H4 (cell line): ENCODE measurements around the gene KIAA0930. TPM values are rescaled to one million over a fixed set of nuclear protein-coding genes. Genes with fewer than 3 reads are reported as not detected.

Experiments
- DNase-seq: peaks from one replicate; pipeline ENCODE4 v3.0.0-alpha.2; 2015; ENCODE audit warnings: low spot score
- total RNA-seq: library from RNA; depleted of rRNA; stranded (reverse); fragments of >200 nt; shearing (Covaris generic); gene quantifications from 2 replicates; pipeline ENCODE4 v1.2.3, GENCODE V29; 2014

KIAA0930 gene
- total RNA-seq, 1 experiment from 2014 or later = 76.7 TPM

GRCh38 chr22:45237065-45237990 is 3.4 kb downstream of the KIAA0930 start:
- DNase-seq = no peak

GRCh38 chr22:45235851-45236342 is 4.8 kb downstream of the KIAA0930 start:
- DNase-seq = no peak

DNA sequence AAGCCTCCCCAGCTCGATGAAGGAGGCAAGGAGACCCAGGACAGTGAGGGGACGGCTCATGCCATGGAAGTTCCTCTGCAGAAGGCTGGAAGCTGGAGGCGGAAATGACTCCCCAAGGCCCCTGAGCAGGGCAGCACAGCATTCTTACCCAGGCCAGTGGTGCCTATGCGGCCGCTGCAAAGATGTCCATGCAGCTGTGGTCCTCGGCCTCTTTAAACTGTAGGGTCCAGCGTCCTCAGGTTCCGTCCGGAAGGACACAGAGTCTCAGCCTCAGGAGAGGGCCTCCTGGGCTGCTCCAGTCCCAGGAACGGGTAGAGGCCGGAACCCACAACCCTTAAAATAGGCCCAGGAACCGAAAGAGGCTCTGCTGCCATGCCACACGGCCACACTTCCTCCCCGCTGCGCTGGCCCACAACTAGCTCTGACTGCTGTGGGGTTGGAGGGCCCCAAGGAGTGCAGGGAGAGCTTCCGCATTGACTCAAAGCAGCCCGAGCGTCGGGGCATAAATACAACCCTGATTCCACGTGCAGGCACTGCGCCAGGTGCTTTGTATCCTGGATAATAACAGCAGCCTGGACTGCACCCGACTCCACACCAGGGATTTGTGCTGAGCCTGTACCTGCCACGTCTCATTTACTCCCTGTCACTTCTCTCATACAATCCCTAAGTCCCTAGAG is 5.5 kb downstream of the KIAA0930 start:
- DNase-seq = no peak

DNA sequence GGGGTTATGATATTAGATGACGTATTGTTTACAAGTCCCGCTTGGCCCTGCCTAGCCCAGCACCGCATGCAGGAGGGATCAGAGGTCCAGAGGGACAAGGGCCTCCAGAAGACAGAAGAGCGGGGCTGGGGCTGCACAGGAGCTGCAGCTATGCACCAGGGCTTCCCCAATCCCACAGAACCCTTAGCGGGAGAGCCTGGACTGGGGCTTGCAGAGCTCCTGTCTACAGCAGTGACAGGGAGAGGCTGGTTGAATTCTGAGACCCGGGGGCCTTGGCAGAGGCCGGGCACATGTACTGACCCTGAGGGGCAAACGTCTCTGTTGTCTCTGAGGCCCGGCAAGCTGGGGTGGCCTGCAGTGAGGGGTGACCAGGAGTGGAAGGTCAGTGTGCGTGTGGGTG is 6.9 kb downstream of the KIAA0930 start:
- no peak for DNase-seq

- no peak for DNase-seq
Measured at GRCh38 chr22:45233386-45233785, 7.3 kb downstream of the KIAA0930 start.

- DNase-seq = no peak
Measured at GRCh38 chr22:45231293-45231692, 9.4 kb downstream of the KIAA0930 start.

DNA sequence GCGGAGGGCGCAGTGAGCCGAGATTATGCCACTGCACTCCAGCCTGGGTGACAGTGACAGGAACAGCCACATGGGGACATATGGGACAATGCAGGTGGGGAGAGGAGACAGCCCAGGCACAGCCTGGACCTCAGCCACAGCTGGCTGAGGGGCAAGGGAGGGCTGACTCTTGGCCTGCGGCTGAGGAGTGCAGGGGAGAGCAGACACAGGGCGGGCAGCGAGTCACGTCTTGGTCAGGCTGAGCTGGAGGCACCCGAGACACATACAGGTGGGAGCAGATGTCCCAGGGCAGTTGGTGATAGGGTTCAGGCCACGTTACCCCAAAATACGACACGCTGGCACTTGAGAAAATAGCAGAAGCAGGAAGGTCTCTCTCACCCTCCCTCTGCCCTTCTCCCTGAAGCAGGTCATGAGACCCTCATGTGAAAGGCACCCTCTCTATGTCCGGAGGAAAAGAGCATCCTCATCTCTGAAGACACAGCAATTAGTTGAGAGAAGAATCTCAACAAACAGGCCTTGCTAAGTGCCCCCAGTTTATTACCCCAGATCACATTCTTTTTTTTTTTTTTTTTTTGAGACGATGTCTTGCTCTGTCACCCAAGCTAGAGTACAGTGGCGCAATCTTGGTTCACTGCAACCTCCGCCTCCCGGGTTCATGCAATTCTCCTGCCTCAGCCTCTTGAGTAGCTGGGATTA is 10.5 kb downstream of the KIAA0930 start:
- DNase-seq = no peak

- no peak for DNase-seq
Measured at GRCh38 chr22:45229181-45229580, 11.5 kb downstream of the KIAA0930 start.

DNA sequence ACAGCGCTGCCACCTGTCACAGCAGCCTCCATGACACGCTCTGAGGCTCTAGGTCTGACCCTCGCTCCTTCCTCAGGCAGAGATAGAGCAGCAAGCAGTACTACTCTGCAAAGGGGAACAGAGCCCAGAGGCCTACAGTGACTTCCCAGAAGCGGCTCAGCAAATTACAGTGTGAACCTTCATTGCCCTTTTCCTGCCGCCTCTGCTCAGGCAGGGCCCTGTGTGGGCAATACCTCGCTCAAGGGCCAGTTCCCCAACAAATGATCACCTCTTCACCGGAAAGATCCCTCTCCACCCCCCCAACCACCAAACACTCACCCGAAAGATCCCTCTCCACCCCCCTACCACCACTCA is 12.3 kb downstream of the KIAA0930 start:
- no peak for DNase-seq

DNA sequence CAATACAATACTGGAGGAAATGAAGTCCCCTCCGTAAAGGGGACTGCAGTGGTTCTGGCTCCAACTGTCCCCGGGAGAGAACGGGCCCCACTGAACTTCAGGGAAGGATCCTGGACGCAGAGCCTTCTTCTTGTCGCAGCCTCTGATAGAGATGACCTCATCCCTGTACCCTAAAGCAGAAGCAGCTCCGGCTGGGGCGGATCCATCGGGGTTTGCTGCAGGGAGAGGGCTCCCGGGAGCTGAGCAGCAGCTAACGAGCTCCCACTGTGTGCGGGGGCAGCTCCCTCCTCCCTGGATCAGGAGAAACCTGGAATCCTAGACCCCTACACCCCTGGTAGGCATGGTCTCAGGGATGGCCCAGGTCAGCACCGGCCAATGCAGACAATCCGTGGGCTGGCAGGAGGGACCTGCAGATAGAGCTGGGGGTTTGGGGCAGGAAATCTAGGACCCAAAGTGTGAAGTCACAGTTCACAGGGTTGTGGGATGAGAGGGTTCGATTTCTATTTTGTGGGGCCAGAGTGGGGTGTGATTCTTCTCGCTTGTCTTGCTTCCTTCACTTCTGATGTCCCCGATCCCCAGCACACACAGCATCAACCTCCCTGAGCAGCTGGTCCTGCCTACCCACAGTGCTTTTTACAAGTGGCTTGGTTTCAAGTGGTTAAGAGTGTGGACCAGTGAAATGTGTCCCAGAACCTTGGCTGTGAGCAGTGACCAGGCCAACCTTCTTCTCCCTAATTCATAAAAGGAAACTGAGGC is 12.9 kb downstream of the KIAA0930 start:
- DNase-seq = no peak

DNA sequence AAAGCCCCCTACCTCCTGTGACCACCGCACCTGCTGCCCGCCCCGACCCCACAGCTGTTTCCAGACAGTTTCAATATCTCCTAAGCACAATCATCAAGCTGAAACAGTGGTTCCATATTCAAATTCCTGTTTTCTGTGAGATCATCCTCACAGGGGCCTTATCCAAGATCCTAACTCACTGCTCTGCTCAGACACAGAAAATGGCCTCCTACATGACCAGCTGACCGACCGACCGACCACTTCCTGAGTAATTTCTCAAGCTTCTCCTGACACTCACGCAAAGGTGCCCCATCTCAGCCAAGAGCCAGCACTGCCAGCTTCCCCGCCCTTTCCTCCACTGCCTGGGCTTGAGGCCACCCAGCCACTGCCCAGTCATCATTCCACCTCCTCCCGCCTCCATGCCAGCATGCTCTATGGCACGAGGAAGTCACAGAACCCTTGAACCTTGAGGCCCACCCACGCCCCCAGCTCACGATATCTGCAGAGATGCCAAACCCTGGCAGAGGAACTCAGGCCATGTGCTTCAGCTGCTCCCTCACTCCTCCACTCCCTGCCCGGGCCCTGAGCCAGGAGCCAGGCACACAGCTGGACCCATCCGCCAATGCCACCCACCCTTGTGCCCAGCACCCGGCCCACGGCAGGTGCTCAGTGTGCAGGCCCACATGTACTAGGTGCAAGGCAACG is 14.0 kb downstream of the KIAA0930 start:
- DNase-seq = peak; percentile 76

DNA sequence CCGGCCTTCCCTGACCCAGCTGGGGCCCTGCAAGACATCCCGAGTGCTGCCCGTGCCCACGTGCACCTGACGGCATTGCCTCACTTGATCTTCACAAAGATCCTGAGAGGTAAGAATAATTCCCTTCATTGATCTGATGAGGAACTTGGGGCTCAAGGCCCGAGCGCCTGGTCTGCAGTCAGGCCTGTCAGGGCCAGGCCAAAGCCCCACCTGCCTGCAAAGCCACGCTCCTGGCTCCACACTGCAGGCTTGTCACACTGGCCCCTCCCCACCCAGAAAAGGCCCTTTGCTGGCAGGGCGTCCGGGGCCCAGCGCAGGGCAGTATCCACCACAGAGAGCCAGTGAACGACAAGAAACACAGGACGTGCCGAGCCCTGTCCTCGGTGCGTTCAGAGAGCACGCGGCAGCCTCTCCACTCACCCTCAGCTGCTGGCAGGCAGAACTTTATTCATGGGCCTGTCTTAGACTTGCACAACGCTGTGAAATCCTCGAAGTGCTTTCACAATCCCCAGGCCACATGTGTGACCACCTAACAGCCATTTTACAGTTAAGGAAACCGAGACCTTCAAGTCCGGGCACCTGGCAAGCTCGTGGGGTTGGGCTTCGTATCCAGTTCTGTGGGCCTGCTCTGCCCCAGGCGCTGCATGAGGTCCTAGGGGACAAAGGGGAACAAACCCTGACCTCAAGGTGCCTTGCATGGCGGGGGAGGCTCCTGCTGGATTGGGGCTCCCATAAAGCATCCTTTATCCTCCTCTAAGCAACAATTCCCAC is 14.8 kb downstream of the KIAA0930 start:
- DNase-seq = no peak

GRCh38 chr22:45224988-45225731 is 15.5 kb downstream of the KIAA0930 start:
- DNase-seq = no peak

DNA sequence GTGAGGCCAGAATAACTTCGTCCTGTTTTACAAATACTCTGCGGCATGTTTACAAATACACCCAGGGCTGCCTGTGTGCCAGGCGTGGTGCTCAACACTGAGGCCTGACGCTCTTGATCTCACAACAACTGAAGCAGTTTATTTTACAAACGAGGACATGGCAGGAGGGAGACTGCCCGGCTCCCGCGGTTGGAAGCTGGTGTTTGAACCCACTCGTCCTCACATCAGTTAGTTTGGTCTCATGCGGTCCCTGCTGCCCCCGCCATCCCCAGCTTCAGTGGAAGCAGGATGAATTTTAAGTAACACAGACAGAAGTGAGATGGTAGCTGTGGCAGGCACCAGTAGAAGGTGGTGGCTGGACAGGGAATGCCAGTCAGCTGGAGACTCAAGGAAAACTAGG is 16.4 kb downstream of the KIAA0930 start:
- DNase-seq = no peak

DNA sequence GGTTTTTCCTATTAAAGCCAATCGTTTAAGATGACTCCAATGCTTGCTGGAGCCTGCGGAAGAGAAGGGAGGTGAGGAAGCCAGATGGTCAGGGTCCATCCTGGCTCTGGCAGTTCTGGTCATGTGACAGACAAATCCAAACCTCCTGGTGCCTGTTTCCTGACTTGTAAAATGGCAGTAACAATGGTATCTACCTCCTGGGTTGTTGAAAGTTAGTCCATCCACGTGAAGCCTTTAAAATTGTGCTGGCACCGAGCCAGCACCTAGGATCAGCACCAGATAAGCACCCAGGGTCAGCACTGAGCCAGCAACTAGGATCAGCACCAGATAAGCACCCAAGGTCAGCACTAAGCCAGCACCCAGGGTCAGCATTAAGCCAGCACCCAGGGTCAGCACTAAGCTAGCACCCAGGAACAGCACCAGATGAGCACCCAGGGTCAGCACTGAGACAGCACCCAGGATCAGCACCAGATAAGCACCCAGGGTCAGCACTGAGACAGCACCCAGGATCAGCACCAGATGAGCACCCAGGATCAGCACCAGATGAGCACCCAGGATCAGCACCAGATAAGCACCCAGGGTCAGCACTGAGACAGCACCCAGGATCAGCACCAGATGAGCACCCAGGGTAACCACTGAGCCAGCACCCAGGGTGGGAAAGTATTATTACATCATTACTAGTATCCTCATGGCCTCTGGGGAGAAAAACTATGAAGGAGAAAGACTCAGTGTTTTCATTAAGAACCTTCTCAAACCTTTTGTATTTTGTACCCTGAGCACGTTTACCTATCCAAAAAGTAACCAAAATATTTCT is 17.2 kb downstream of the KIAA0930 start:
- no peak for DNase-seq

GRCh38 chr22:45221201-45221600 is 19.5 kb downstream of the KIAA0930 start:
- no peak for DNase-seq

- no peak for DNase-seq
Measured at GRCh38 chr22:45218976-45219375, 21.7 kb downstream of the KIAA0930 start.

GRCh38 chr22:45217806-45218205 is 22.9 kb downstream of the KIAA0930 start:
- DNase-seq = no peak

DNA sequence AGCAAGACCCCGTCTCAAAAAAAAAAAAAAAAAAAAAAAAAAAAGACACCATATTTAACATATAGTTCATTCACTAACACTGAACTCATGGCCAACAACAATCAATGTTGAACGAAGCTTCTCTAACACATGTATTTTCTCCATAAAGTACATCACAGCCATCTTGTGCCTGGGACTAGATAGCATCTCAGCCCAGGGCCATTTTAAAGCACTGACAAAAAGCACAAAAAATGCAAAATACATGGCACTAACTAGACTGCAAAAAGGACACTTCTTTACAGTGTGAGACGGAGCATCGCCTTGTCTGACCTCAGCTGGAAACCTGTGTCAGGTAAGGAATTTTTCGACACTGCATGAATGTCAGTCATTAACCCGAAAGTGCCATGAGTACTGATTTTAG is 23.3 kb downstream of the KIAA0930 start:
- DNase-seq = no peak
